ENCODE measurements around the gene TMC8. TPM values are rescaled to one million over a fixed set of nuclear protein-coding genes. Genes with fewer than 3 reads are reported as not detected.
A peak's percentile ranks its signal among the peaks of the same experiment; 100 is the strongest.

TMC8 gene
- polyA plus RNA-seq, 2 of the 4 experiments (the other 2 are of a cell fraction), result 0.14 to 0.26 TPM

- FAIRE-seq, result no peak
- peak overlapping the region in 1 of 2 experiments; percentile 93; a peak in 4 of 6 replicates for H3K27ac ChIP-seq
- peaks cover 14% of the 10 kb centered on the region for H3K4me1 ChIP-seq
- H3K9me3 ChIP-seq, result no peaks in the 10 kb centered on the region
- DNase-seq (ENCODE audit: low read depth in 1 of 2, low spot score in 1 of 2), result no peak
- ChIA-PET CTCF (interaction anchor here (0.5 to 13.7 kb wide), 9 partner anchors 10 to 121 kb away, joined by 3 to 164 read pairs (median 5); no protein-coding TSS in a partner anchor), POLR2A (interaction anchor here (1.7 kb wide), 1 partner anchor 13 kb away, joined by 7 read pairs; no protein-coding TSS in a partner anchor)
- peak overlapping the region; percentile 98 for H3K4me2 ChIP-seq
- ATAC-seq, result no peak
- H3K4me3 ChIP-seq, result peak overlapping the region; percentile 79
- 87% methylated on average over 4 of the region's 4 CpGs for WGBS (ENCODE audit: missing lambda C conversion rate)
- TF ChIP-seq EHMT2 (IDR thresholded peaks at IDR 0.05; ENCODE audit: low read depth) (no peak), CHD4 (IDR thresholded peaks at IDR 0.05; ENCODE audit: borderline replicate concordance) (0 out of 2 replicates have a peak, but pooled peaks have one; percentile 62), FOXS1 (CRISPR knock-in tag; IDR thresholded peaks at IDR 0.05) (no peak), SMC3 (IDR thresholded peaks at IDR 0.05) (no peak), HOXB5 (CRISPR knock-in tag; IDR thresholded peaks at IDR 0.05) (no peak), ESRRA (IDR thresholded peaks at IDR 0.05; ENCODE audit: borderline replicate concordance, low read length) (no peak), HOXB13 (CRISPR knock-in tag; IDR thresholded peaks at IDR 0.05; ENCODE audit: low read depth) (no peak), CEBPB (IDR thresholded peaks at IDR 0.05) (no peak), ZNF302 (CRISPR knock-in tag; IDR thresholded peaks at IDR 0.05) (no peak), KDM1A (IDR thresholded peaks at IDR 0.05; ENCODE audit: low read depth) (peak; percentile 95), ZFP36 (IDR thresholded peaks at IDR 0.05; ENCODE audit: borderline replicate concordance, partially characterized antibody) (peak; percentile 97), JUN (IDR thresholded peaks at IDR 0.05) (no peak), SREBF2 (IDR thresholded peaks at IDR 0.05) (no peak), TFCP2L1 (CRISPR knock-in tag; IDR thresholded peaks at IDR 0.05) (no peak), PBX3 (IDR thresholded peaks at IDR 0.05) (no peak), HDAC2 (IDR thresholded peaks at IDR 0.05) (no peak; the same call in 1 of the 2 replicates)
Observed at GRCh38 chr17:78129351-78130089, 1.1 kb upstream of the TMC8 start.

GRCh38 chr17:78130090-78130436 lies 508 bp upstream of the TMC8 start:
- H3K4me3 ChIP-seq, result no peak overlapping the region
- WGBS (ENCODE audit: missing lambda C conversion rate), result 69% methylated on average over 5 of the region's 5 CpGs
- H3K4me2 ChIP-seq, result no peak overlapping the region
- no peak for ATAC-seq
- ChIA-PET POLR2A (interaction anchor here (0.9 kb wide), 1 partner anchor 10 kb away, joined by 4 read pairs; no protein-coding TSS in a partner anchor), CTCF (interaction anchor here (0.5 to 13.7 kb wide), 9 partner anchors 9 to 121 kb away, joined by 3 to 164 read pairs (median 5); no protein-coding TSS in a partner anchor)
- no peaks in the 10 kb centered on the region for H3K9me3 ChIP-seq
- TF ChIP-seq USF2 (IDR thresholded peaks at IDR 0.05) (no peak), CHD4 (IDR thresholded peaks at IDR 0.05; ENCODE audit: borderline replicate concordance) (no peak), REST (IDR thresholded peaks at IDR 0.05) (no peak), HOXA7 (CRISPR knock-in tag; IDR thresholded peaks at IDR 0.05) (no peak), KDM1A (IDR thresholded peaks at IDR 0.05; ENCODE audit: low read depth) (no peak), TFCP2L1 (CRISPR knock-in tag; IDR thresholded peaks at IDR 0.05) (no peak), MAFK (IDR thresholded peaks at IDR 0.05; ENCODE audit: partially characterized antibody) (no peak), SREBF2 (IDR thresholded peaks at IDR 0.05) (no peak), HDAC2 (IDR thresholded peaks at IDR 0.05) (no peak), ZC3H11A (IDR thresholded peaks at IDR 0.05) (no peak), NFE2L2 (conservative IDR thresholded peaks at IDR 0.05; ENCODE audit: low read length) (no peak), NPAS2 (CRISPR knock-in tag; IDR thresholded peaks at IDR 0.05; ENCODE audit: borderline replicate concordance) (no peak), FOXS1 (CRISPR knock-in tag; IDR thresholded peaks at IDR 0.05) (no peak), JUN (IDR thresholded peaks at IDR 0.05) (no peak), ZSCAN20 (CRISPR knock-in tag; IDR thresholded peaks at IDR 0.05) (no peak), ESRRA (IDR thresholded peaks at IDR 0.05; ENCODE audit: borderline replicate concordance, low read length) (no peak), TP53 (CRISPR knock-in tag; IDR thresholded peaks at IDR 0.05) (no peak), POLR2A (IDR thresholded peaks at IDR 0.05; ENCODE audit: low read length) (no peak), ELK1 (IDR thresholded peaks at IDR 0.05; ENCODE audit: low read depth, low read length) (no peak)
- DNase-seq (ENCODE audit: low read depth in 1 of 2, low spot score in 1 of 2), result no peak
- peaks cover 14% of the 10 kb centered on the region for H3K4me1 ChIP-seq
- no peak overlapping the region for H3K27ac ChIP-seq
- no peak for FAIRE-seq
